Small intestine (tissue), 7 donors: ENCODE results near the gene LMO7. TPM values are rescaled to one million over a fixed set of nuclear protein-coding genes. Genes with fewer than 3 reads are reported as not detected.
"Not testable (repeated sequence)": the region's sequence is repeated elsewhere in the genome, so short reads cannot be mapped to it uniquely, and the experiment has no call there.

Experiments
- DNase-seq, 2 donors: peaks; one replicate each; pipeline versions ENCODE4 v3.0.0 to v3.0.0-alpha.2; 2013
- FAIRE-seq: peaks from 2 replicates; lab custom pipeline; 2012; peaks lifted over from hg19 to GRCh38; lab: Jason Lieb, UNC
- H3K27ac ChIP-seq, 3 donors: one replicate each; pipeline ENCODE4 v1.5.1; 2013; ENCODE audit warnings: low read length in 2 of 3, mild to moderate bottlenecking in 2 of 3, control low read depth in 1 of 3, inconsistent platforms in 1 of 3, low read depth in 1 of 3, moderate library complexity in 1 of 3
- H3K27me3 ChIP-seq, 3 donors: one replicate each; pipeline ENCODE4 v1.6.1; 2013; ENCODE audit warnings: low read length in 3 of 3, inconsistent platforms in 1 of 3; ENCODE audit not compliant: control insufficient read depth in 3 of 3, insufficient read depth in 3 of 3
- H3K36me3 ChIP-seq, 3 donors: one replicate each; pipeline ENCODE4 v1.6.1; 2013; ENCODE audit warnings: low read length in 3 of 3, inconsistent platforms in 1 of 3, low read depth in 1 of 3, mild to moderate bottlenecking in 1 of 3, moderate library complexity in 1 of 3; ENCODE audit not compliant: control insufficient read depth in 3 of 3, insufficient read depth in 2 of 3
- H3K4me1 ChIP-seq, 3 donors: one replicate each; pipeline ENCODE4 v1.6.1; 2013; ENCODE audit warnings: low read length in 2 of 3, inconsistent platforms in 1 of 3, low read depth in 1 of 3, mild to moderate bottlenecking in 1 of 3, moderate library complexity in 1 of 3; ENCODE audit not compliant: control insufficient read depth in 3 of 3, insufficient read depth in 2 of 3
- H3K4me3 ChIP-seq, 3 donors: one replicate each; pipeline ENCODE4 v1.5.1; 2013; ENCODE audit warnings: low read length in 3 of 3, control low read depth in 1 of 3, inconsistent platforms in 1 of 3, low read depth in 1 of 3, mild to moderate bottlenecking in 1 of 3, moderate library complexity in 1 of 3
- H3K9me3 ChIP-seq, 2 donors: one replicate each; pipeline ENCODE4 v1.6.1; 2013; ENCODE audit warnings: low read depth in 1 of 2, low read length in 1 of 2; ENCODE audit not compliant: control insufficient read depth in 2 of 2, insufficient read depth in 1 of 2
- WGBS, 3 donors: extraction: QIAGEN DNeasy Blood & Tissue Kit; methylation state at CpG; one replicate each; pipeline ENCODE4 v1.1.7; 2013; 5-methylcytosine and 5-hydroxymethylcytosine counted together
- polyA plus RNA-seq, 4 donors: library from polyadenylated mRNA; stranded (reverse) in 3 of 4; unstranded in 1 of 4; fragments of 200-250 nt in 3 of 4; fragments of 120-200 nt in 1 of 4; gene quantifications; one replicate each; pipeline versions ENCODE4 v1.2.1 to v1.2.3, GENCODE V29; 2013
- donor health status: healthy with polysubstance abuse.
- donor health status: control.
- donor health status: control.
- donor health status: Bipolar disorder and iron deficiency.
- donor health status: healthy.

Gene LMO7
- polyA plus RNA-seq, 4 donors: 31.0 to 136 (median 84.3) TPM

DNA sequence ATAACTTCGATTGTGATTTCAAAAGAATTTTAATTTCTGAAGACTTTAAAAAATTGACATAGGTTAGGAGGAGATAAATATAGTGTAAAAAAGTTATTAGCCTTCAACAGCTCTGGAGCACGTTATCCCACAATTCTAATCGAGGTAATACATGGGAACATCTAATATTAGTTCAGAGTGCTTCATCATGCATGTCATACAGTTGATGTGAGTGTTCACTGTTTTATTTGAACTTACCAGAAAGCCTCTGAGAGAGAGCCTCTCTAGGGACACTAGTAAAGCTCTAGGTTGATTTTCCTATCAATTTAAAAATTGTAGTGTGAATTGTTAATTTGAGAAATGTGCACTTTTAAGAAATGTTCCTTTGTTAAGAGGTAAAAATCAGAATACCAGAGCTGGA, 140.4 kb downstream of the LMO7 start:
- Histone ChIP-seq H3K9me3 (peaks cover 0 to 7% of the 10 kb centered on the region in 2 donors), H3K36me3 (peaks cover 0 to 5% (median 0%) of the 10 kb centered on the region in 3 donors), H3K4me3 (no peak overlapping the region), H3K27ac (no peak overlapping the region), H3K27me3 (no peaks in the 10 kb centered on the region), H3K4me1 (peaks cover 0 to 14% (median 0%) of the 10 kb centered on the region in 3 donors)
- 15 to 58% (median 27%) methylated on average over 3 of the region's 3 CpGs for WGBS, 3 donors
- FAIRE-seq: no peak
- DNase-seq: no peak

GRCh38 chr13:75779393-75779792, 143.3 kb downstream of the LMO7 start:
- DNase-seq (no peak), FAIRE-seq (no peak)
- Histone ChIP-seq H3K27me3 (no peaks in the 10 kb centered on the region), H3K36me3 (peaks cover 0 to 7% (median 2%) of the 10 kb centered on the region in 3 donors), H3K9me3 (peaks cover 0 to 10% of the 10 kb centered on the region in 2 donors), H3K4me1 (peaks cover 1 to 3% (median 3%) of the 10 kb centered on the region in 3 donors), H3K4me3 (no peak overlapping the region), H3K27ac (no peak overlapping the region)
- 91 to 92% (median 91%) methylated on average over 3 of the region's 3 CpGs for WGBS, 3 donors

GRCh38 chr13:75780103-75780502, 144.0 kb downstream of the LMO7 start:
- H3K4me3 ChIP-seq, H3K4me1 ChIP-seq, FAIRE-seq, DNase-seq, H3K27ac ChIP-seq, H3K27me3 ChIP-seq, H3K36me3 ChIP-seq: not testable (repeated sequence)
- WGBS, 3 donors: 86 to 93% (median 88%) methylated on average over 5 of the region's 5 CpGs
- peaks cover 0 to 10% of the 10 kb centered on the region in 2 donors for H3K9me3 ChIP-seq

- H3K27ac ChIP-seq: no peak overlapping the region
- peaks cover 3 to 8% (median 3%) of the 10 kb centered on the region in 3 donors for H3K4me1 ChIP-seq
- H3K4me3 ChIP-seq: no peak overlapping the region
- DNase-seq (no peak), FAIRE-seq (no peak)
- peaks cover 0 to 10% of the 10 kb centered on the region in 2 donors for H3K9me3 ChIP-seq
- H3K36me3 ChIP-seq: peaks cover 0 to 7% (median 2%) of the 10 kb centered on the region in 3 donors
- WGBS, 3 donors: 4 to 95% (median 54%) methylated on average over 1 of the region's 1 CpG
- no peaks in the 10 kb centered on the region for H3K27me3 ChIP-seq
Measured at GRCh38 chr13:75782985-75783384, 146.9 kb downstream of the LMO7 start.

- peaks cover 0 to 9% (median 2%) of the 10 kb centered on the region in 3 donors for H3K36me3 ChIP-seq
- no peak for DNase-seq
- H3K4me1 ChIP-seq: peaks cover 6 to 18% (median 13%) of the 10 kb centered on the region in 3 donors
- H3K4me3 ChIP-seq: no peak overlapping the region
- H3K27ac ChIP-seq: peak overlapping the region in 1 of 3 donors; percentile 34
- no peaks in the 10 kb centered on the region for H3K27me3 ChIP-seq
- 12 to 58% (median 32%) methylated on average over 3 of the region's 3 CpGs for WGBS, 3 donors
- no peak for FAIRE-seq
- H3K9me3 ChIP-seq: peaks cover 0 to 10% of the 10 kb centered on the region in 2 donors
Measured at GRCh38 chr13:75784003-75784402, 147.9 kb downstream of the LMO7 start.

DNA sequence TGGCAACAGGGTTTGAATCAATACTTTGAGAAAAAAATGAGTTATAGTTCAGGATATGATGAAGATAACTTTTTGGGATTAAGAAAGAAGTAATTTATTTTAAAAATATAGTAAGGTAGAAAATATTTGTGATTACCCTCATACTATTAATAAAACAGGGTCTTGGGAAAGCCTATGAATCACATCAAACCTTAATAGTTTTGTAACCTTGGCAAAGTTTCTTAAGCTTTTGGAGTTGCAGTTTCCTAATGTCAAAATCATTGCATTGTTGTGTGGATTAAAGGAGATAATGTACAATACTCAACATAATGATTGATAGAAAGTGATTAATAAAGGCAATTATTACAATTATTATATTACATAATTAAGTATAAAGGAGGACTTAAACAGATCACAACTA, 149.0 kb downstream of the LMO7 start:
- H3K36me3 ChIP-seq: peaks cover 0 to 15% (median 2%) of the 10 kb centered on the region in 3 donors
- DNase-seq: no peak
- H3K27me3 ChIP-seq: no peaks in the 10 kb centered on the region
- peaks cover 6 to 27% (median 18%) of the 10 kb centered on the region in 3 donors for H3K4me1 ChIP-seq
- no peak for FAIRE-seq
- H3K9me3 ChIP-seq: peaks cover 0 to 5% of the 10 kb centered on the region in 2 donors
- no peak overlapping the region for H3K4me3 ChIP-seq
- H3K27ac ChIP-seq: no peak overlapping the region

GRCh38 chr13:75787249-75787928, 151.3 kb downstream of the LMO7 start:
- 77 to 79% (median 78%) methylated on average over 7 of the region's 7 CpGs for WGBS, 3 donors
- Histone ChIP-seq H3K9me3 (peaks cover 0 to 3% of the 10 kb centered on the region in 2 donors), H3K4me3 (no peak overlapping the region), H3K4me1 (peaks cover 6 to 39% (median 18%) of the 10 kb centered on the region in 3 donors), H3K27ac (no peak overlapping the region), H3K27me3 (no peaks in the 10 kb centered on the region), H3K36me3 (peaks cover 0 to 16% (median 2%) of the 10 kb centered on the region in 3 donors)
- FAIRE-seq: no peak
- DNase-seq: no peak

GRCh38 chr13:75788481-75788981, 152.4 kb downstream of the LMO7 start:
- Histone ChIP-seq H3K4me1 (peaks cover 5 to 45% (median 18%) of the 10 kb centered on the region in 3 donors), H3K9me3 (no peaks in the 10 kb centered on the region), H3K27me3 (no peaks in the 10 kb centered on the region), H3K27ac (peak overlapping the region; percentile 24 to 54 (median 26)), H3K4me3 (no peak overlapping the region), H3K36me3 (peaks cover 0 to 14% (median 0%) of the 10 kb centered on the region in 3 donors)
- DNase-seq: peak; percentile 63 to 79
- WGBS, 3 donors: 33 to 62% (median 33%) methylated on average over 3 of the region's 3 CpGs
- FAIRE-seq: no peak
